H1 (cell line): ENCODE data around the gene TMEM135. TPM values are rescaled to one million over a fixed set of nuclear protein-coding genes. Genes with fewer than 3 reads are reported as not detected.

ENCODE experiments used
- CEBPB ChIP-seq: IDR thresholded peaks from 2 replicates; pipeline ENCODE4 v1.6.1; 2012; ENCODE audit warnings: low read depth, low read length
- JUND ChIP-seq: IDR thresholded peaks from 2 replicates; pipeline ENCODE4 v1.6.1; 2011; ENCODE audit warnings: mild to moderate bottlenecking, improper control_type of control experiment, low read length
- KDM4A ChIP-seq: IDR thresholded peaks from one replicate; pipeline ENCODE4 v1.7.1; 2012; ENCODE audit warnings: low read depth, mild to moderate bottlenecking, moderate library complexity, low read length, inconsistent platforms; ENCODE audit not compliant: severe bottlenecking
- PHF8 ChIP-seq: fragments of 200-600 bp; sonication (generic); conservative IDR thresholded peaks from 2 replicates; pipeline ENCODE4 v1.7.1; 2012; ENCODE audit warnings: low read depth, mild to moderate bottlenecking, inconsistent platforms, low read length, moderate library complexity
- POU5F1 ChIP-seq: IDR thresholded peaks from 2 replicates; pipeline ENCODE4 v1.6.1; 2011; ENCODE audit warnings: low read depth, mild to moderate bottlenecking, low read length, moderate library complexity
- SAP30 ChIP-seq: fragments of 300-600 bp; sonication (generic); IDR thresholded peaks from 2 replicates; pipeline ENCODE4 v1.7.1; 2012; ENCODE audit warnings: low read length, moderate library complexity, mild to moderate bottlenecking, inconsistent platforms; ENCODE audit not compliant: insufficient read depth, insufficient replicate concordance
- SIX5 ChIP-seq: IDR thresholded peaks from 2 replicates; pipeline ENCODE4 v1.6.1; 2011; ENCODE audit warnings: mild to moderate bottlenecking, low read depth, low read length
- TEAD4 ChIP-seq: IDR thresholded peaks from 2 replicates; pipeline ENCODE4 v1.6.1; 2012; ENCODE audit warnings: low read depth, low read length, inconsistent platforms, mixed read lengths
- polyA plus RNA-seq, 7 experiments: library from polyadenylated mRNA; depleted of rRNA in 3 of 7; stranded (reverse) in 5 of 7; unstranded in 2 of 7; fragments of >200 nt in 5 of 7; fragments of 200-250 nt in 2 of 7; gene quantifications; 1 replicate in 5 of 7; 2 replicates in 1 of 7; 4 replicates in 1 of 7; pipeline versions ENCODE4 v1.2.1 to v1.2.3, GENCODE V29; 2011 to 2013; ENCODE audit warnings: missing spikeins in 2 of 7, mixed read lengths in 2 of 7
- total RNA-seq: library from RNA; stranded (reverse); fragmentation: NEBNext Ultra II Directional; extraction: Animal tissue kit (Norgen Biotek cat#: 25700); gene quantifications from 2 replicates; pipeline ENCODE4 v1.2.1, GENCODE V29; 2021
- TF ChIP-seq, protein P1 (sequence below): fragments of 300-600 bp; sonication (generic); IDR thresholded peaks from 2 replicates; pipeline ENCODE4 v1.7.1; 2012; ENCODE audit warnings: low read length, moderate library complexity, mild to moderate bottlenecking, inconsistent platforms; ENCODE audit not compliant: insufficient replicate concordance
- TF ChIP-seq, protein P2 (sequence below): IDR thresholded peaks from 2 replicates; pipeline ENCODE4 v1.6.1; 2011; ENCODE audit warnings: low read depth, mild to moderate bottlenecking, low read length; ENCODE audit not compliant: insufficient read depth

TMEM135 gene
- total and polyA plus RNA-seq, 2 of the 8 experiments (the other 6 are each of a cell fraction or from before 2014, with no cell fraction given), result 9.3 to 31.3 TPM

DNA sequence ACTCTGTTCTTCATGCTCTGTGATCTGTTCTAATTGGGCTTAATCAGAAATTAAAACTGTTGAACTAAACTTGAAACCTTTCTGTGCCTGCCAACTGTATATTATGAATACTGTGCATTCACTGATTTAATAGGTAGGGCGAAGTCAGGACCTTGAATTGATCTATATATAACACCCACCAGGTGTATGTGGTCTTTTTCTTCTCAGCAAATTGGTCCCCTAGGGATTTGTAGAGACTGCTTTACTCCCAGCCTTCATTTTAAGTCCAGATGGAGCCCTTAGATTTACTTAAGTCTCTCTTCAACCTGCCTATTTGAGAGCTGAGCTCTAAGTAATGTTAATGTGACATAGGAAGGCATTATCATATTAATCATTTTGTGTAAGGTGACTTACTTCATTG, 257.5 kb downstream of the TMEM135 start (continued):
- TF ChIP-seq, protein P1, sequence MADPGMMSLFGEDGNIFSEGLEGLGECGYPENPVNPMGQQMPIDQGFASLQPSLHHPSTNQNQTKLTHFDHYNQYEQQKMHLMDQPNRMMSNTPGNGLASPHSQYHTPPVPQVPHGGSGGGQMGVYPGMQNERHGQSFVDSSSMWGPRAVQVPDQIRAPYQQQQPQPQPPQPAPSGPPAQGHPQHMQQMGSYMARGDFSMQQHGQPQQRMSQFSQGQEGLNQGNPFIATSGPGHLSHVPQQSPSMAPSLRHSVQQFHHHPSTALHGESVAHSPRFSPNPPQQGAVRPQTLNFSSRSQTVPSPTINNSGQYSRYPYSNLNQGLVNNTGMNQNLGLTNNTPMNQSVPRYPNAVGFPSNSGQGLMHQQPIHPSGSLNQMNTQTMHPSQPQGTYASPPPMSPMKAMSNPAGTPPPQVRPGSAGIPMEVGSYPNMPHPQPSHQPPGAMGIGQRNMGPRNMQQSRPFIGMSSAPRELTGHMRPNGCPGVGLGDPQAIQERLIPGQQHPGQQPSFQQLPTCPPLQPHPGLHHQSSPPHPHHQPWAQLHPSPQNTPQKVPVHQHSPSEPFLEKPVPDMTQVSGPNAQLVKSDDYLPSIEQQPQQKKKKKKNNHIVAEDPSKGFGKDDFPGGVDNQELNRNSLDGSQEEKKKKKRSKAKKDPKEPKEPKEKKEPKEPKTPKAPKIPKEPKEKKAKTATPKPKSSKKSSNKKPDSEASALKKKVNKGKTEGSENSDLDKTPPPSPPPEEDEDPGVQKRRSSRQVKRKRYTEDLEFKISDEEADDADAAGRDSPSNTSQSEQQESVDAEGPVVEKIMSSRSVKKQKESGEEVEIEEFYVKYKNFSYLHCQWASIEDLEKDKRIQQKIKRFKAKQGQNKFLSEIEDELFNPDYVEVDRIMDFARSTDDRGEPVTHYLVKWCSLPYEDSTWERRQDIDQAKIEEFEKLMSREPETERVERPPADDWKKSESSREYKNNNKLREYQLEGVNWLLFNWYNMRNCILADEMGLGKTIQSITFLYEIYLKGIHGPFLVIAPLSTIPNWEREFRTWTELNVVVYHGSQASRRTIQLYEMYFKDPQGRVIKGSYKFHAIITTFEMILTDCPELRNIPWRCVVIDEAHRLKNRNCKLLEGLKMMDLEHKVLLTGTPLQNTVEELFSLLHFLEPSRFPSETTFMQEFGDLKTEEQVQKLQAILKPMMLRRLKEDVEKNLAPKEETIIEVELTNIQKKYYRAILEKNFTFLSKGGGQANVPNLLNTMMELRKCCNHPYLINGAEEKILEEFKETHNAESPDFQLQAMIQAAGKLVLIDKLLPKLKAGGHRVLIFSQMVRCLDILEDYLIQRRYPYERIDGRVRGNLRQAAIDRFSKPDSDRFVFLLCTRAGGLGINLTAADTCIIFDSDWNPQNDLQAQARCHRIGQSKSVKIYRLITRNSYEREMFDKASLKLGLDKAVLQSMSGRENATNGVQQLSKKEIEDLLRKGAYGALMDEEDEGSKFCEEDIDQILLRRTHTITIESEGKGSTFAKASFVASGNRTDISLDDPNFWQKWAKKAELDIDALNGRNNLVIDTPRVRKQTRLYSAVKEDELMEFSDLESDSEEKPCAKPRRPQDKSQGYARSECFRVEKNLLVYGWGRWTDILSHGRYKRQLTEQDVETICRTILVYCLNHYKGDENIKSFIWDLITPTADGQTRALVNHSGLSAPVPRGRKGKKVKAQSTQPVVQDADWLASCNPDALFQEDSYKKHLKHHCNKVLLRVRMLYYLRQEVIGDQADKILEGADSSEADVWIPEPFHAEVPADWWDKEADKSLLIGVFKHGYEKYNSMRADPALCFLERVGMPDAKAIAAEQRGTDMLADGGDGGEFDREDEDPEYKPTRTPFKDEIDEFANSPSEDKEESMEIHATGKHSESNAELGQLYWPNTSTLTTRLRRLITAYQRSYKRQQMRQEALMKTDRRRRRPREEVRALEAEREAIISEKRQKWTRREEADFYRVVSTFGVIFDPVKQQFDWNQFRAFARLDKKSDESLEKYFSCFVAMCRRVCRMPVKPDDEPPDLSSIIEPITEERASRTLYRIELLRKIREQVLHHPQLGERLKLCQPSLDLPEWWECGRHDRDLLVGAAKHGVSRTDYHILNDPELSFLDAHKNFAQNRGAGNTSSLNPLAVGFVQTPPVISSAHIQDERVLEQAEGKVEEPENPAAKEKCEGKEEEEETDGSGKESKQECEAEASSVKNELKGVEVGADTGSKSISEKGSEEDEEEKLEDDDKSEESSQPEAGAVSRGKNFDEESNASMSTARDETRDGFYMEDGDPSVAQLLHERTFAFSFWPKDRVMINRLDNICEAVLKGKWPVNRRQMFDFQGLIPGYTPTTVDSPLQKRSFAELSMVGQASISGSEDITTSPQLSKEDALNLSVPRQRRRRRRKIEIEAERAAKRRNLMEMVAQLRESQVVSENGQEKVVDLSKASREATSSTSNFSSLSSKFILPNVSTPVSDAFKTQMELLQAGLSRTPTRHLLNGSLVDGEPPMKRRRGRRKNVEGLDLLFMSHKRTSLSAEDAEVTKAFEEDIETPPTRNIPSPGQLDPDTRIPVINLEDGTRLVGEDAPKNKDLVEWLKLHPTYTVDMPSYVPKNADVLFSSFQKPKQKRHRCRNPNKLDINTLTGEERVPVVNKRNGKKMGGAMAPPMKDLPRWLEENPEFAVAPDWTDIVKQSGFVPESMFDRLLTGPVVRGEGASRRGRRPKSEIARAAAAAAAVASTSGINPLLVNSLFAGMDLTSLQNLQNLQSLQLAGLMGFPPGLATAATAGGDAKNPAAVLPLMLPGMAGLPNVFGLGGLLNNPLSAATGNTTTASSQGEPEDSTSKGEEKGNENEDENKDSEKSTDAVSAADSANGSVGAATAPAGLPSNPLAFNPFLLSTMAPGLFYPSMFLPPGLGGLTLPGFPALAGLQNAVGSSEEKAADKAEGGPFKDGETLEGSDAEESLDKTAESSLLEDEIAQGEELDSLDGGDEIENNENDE, result no peak
- TF ChIP-seq CEBPB (no peak), TEAD4 (no peak), SAP30 (no peak), SIX5 (no peak), PHF8 (no peak), KDM4A (no peak), JUND (no peak), POU5F1 (no peak)
- TF ChIP-seq, protein P2, sequence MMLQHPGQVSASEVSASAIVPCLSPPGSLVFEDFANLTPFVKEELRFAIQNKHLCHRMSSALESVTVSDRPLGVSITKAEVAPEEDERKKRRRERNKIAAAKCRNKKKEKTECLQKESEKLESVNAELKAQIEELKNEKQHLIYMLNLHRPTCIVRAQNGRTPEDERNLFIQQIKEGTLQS, result no peak
